Inflammatory macrophage treated with lipopolysaccharide for 1 hour (primary cell): ENCODE data around the gene UNC13D.

ENCODE experiments used
- DNase-seq, 2 donors: peaks; one replicate each; pipeline ENCODE4 v3.0.0-alpha.2; 2020 to 2022

The UNC13D gene

DNA sequence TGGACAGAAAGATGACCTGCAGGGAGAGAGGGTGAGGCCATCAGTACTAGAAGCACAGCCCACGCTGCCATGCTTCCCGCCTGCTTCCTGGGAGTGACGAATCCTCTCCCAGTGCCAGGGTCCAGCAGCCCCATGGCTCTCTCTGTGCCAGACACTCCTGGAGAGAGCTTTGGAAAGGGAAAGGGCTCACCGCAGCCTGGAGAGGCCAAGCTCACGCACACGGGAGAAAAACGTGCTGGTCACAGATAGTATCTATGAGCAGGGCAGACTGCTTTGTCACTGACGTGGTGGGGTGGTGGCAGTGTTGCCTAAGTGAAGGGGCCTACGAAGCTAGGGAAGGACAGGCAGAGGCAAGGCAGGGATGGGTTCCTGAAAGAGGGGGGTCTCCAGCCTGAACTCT, 5.5 kb upstream of the UNC13D start:
- DNase-seq: no peak

GRCh38 chr17:75849279-75849646, 5.1 kb upstream of the UNC13D start:
- DNase-seq: no peak

GRCh38 chr17:75848523-75849278, 4.5 kb upstream of the UNC13D start:
- DNase-seq: peak in 1 of 2 donors; percentile 76

GRCh38 chr17:75847614-75848522, 3.7 kb upstream of the UNC13D start:
- no peak for DNase-seq

GRCh38 chr17:75846692-75847613, 2.7 kb upstream of the UNC13D start:
- no peak for DNase-seq

- DNase-seq: no peak
Measured at GRCh38 chr17:75845933-75846691, 1.9 kb upstream of the UNC13D start.

GRCh38 chr17:75845058-75845711, 981 bp upstream of the UNC13D start:
- peak; percentile 88 to 91 for DNase-seq

DNA sequence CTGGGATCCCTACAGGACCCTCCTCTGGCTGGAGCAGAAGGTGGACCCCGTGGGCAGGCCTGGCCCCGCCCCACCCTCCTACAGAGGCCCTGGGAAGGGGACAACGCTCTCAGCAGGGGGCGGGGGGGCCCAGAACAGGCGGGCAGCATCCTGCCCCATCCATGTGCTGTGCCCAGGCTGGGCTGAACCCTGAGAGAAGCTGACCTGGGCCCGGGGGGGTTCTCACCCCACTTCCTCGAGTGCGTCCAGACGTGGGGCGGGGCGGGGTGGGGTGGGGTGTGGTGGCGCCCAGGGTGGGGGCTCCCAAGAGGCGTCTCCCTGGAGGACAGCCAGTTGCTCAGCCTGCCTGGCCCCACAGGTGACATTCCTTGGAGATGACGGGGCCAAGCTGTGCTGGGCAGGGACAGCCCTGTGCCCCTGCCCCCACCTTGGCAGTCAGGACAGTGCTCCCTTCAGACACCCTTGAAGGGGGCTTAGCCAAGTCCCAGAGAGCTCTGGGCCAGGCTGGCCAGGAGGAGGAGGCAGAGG, 390 bp upstream of the UNC13D start:
- no peak for DNase-seq

- DNase-seq: no peak
Measured at GRCh38 chr17:75842963-75843576, 1.1 kb downstream of the UNC13D start.

DNA sequence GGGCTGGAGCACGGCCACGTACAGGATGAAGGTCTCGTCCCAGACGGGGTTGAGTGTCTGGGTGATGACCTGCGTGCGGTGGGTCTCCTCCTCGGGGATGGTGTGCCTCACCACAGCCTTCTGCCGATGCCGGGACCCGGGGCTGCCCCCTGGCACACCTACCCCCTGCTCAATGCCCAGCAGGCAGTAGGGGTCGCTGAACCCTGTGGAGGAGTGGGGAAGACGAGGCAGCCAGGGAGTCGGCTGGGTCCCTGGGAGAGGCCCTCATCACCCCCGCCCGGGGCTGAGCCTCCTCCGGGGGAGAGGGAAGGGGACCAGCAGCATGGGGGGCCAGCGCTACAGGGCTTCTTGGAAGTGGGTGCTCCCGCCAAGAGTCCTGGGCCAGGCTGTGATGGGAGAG, 1.8 kb downstream of the UNC13D start:
- DNase-seq: no peak

DNA sequence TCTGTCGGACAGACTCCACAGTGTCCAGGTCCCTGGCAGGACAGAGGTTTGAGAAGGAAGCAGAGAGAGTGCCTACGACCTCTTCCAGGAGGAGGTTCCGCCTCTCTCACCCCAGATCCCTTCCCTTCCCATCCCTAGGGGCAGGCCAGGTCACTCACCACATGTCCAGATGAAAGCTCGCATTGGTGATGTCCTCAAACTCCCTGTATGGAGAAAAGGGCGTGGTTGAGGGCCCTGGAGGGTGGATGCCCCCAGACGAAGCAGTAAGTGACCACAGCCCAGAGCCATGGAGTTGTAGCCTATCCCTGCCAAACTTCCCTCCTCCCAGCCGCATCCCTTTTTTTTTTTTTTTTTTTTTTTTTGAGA, 3.4 kb downstream of the UNC13D start:
- no peak for DNase-seq

DNA sequence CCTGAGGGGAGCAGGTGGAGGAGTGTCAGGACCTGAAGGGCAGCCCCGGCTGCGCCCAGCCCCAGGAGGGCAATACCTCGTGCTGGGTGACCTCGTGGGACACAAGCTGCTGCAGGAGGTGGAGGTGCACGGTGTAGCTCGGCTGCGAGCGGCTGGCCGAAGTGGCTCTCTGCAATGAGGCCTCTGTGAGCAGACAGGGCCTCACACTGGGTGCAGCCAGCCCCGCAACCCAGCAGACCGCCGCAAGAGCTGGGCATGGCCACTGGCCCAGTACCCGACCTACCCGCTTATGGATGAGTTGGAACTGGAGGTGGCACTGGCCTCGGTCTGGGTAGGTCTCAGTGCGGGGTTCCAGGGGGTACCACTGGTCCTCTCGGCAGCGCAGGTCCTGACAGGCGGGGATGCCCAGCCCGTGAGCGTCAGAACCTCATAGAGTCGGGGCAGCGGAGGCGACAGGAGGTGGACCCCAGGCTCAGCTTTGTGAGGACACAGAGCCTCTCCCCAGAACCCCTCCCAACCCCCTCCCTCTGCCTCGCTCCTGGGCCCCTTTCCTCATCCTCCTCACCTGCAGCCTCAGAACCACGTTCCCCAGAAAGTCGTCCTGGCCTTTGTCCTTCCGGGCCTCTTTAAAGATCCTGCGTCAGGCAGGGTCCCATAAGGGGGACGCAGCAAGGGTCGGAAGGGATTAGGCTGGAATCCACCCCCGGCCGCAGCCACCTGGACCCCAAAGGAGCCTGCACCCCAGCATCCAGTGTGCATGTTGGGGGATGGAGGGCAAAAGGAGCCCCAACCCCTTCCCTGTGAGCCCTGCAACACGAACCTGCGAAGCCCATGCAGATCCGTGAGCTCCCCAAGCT, 4.0 kb downstream of the UNC13D start:
- DNase-seq: no peak

GRCh38 chr17:75838410-75838809, 5.8 kb downstream of the UNC13D start:
- no peak for DNase-seq

DNA sequence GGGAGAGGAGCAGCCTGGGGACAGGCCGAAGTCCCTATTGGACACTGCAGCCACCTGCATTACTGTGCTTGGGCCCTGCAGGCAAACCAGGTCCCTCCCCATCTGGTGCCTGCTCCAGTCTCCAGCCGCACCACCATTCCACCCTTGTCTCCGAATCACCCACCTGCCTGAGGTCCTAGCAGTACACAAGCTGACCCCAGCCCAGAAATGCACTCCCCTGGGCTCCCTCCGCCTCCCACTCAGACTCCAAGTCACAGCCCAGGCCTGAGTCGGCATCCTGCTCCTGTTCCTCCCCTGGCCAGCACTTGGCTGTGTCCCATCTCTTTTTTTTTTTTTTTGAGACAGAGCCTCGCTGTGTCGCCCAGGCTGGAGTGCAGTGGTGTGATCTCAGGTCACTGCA, 6.3 kb downstream of the UNC13D start:
- DNase-seq: no peak

- DNase-seq: no peak
Measured at GRCh38 chr17:75836605-75837004, 7.6 kb downstream of the UNC13D start.

- DNase-seq: no peak
Measured at GRCh38 chr17:75835654-75835987, 8.6 kb downstream of the UNC13D start.

GRCh38 chr17:75834928-75835653, 9.1 kb downstream of the UNC13D start:
- DNase-seq: no peak

- no peak for DNase-seq
Measured at GRCh38 chr17:75834279-75834920, 9.8 kb downstream of the UNC13D start.
